ENCODE data around the gene CYP2W1. TPM values are rescaled to one million over a fixed set of nuclear protein-coding genes. Genes with fewer than 3 reads are reported as not detected.

Gene CYP2W1
- polyA plus RNA-seq, 1 donor from 2014 or later = not detected

- Mint-ChIP-seq H3K27ac (no peak overlapping the region), H3K9me3 (no peaks in the 10 kb centered on the region), H3K4me1 (peaks cover 16 to 18% (median 16%) of the 10 kb centered on the region in 3 donors), H3K4me3 (no peak overlapping the region), H3K27me3 (peaks cover 3% of the 10 kb centered on the region), H3K36me3 (peaks cover 11% of the 10 kb centered on the region)
These were observed 32.5 kb downstream of the CYP2W1 start for GRCh38 chr7:1015196-1016121.

GRCh38 chr7:1016577-1017531 is 33.9 kb downstream of the CYP2W1 start:
- peaks cover 14 to 19% (median 16%) of the 10 kb centered on the region in 3 donors for H3K4me1 Mint-ChIP-seq
- H3K4me3 Mint-ChIP-seq = no peak overlapping the region
- no peaks in the 10 kb centered on the region for H3K9me3 Mint-ChIP-seq
- peaks cover 11% of the 10 kb centered on the region for H3K36me3 Mint-ChIP-seq
- peaks cover 3% of the 10 kb centered on the region for H3K27me3 Mint-ChIP-seq
- H3K27ac Mint-ChIP-seq = peak overlapping the region in 1 of 3 donors; percentile 84

GRCh38 chr7:1017586-1018333 is 34.8 kb downstream of the CYP2W1 start:
- H3K9me3 Mint-ChIP-seq = peaks cover 0 to 2% (median 0%) of the 10 kb centered on the region in 3 donors
- H3K27me3 Mint-ChIP-seq = peaks cover 6% of the 10 kb centered on the region
- H3K4me1 Mint-ChIP-seq = peaks cover 18 to 22% (median 21%) of the 10 kb centered on the region in 3 donors
- H3K27ac Mint-ChIP-seq = peak overlapping the region in 2 of 3 donors; percentile 65 to 91
- H3K36me3 Mint-ChIP-seq = peaks cover 11% of the 10 kb centered on the region
- peak overlapping the region in 1 of 4 donors; percentile 45 for H3K4me3 Mint-ChIP-seq

GRCh38 chr7:1018334-1018695 is 35.3 kb downstream of the CYP2W1 start:
- peak overlapping the region in 1 of 4 donors; percentile 45 for H3K4me3 Mint-ChIP-seq
- H3K36me3 Mint-ChIP-seq = peaks cover 11% of the 10 kb centered on the region
- peak overlapping the region in 1 of 3 donors; percentile 65 for H3K27ac Mint-ChIP-seq
- H3K9me3 Mint-ChIP-seq = peaks cover 0 to 2% (median 0%) of the 10 kb centered on the region in 3 donors
- peaks cover 6% of the 10 kb centered on the region for H3K27me3 Mint-ChIP-seq
- H3K4me1 Mint-ChIP-seq = peaks cover 24 to 27% (median 27%) of the 10 kb centered on the region in 3 donors

- Mint-ChIP-seq H3K4me3 (peak overlapping the region in 1 of 4 donors; percentile 52), H3K27ac (peak overlapping the region in 2 of 3 donors; percentile 59 to 65), H3K4me1 (peaks cover 25 to 33% (median 29%) of the 10 kb centered on the region in 3 donors), H3K27me3 (peaks cover 6% of the 10 kb centered on the region), H3K36me3 (peaks cover 7% of the 10 kb centered on the region), H3K9me3 (peaks cover 0 to 2% (median 0%) of the 10 kb centered on the region in 3 donors)
These were observed 36.3 kb downstream of the CYP2W1 start for GRCh38 chr7:1019255-1019785.

GRCh38 chr7:1019789-1020610 is 37.0 kb downstream of the CYP2W1 start:
- H3K4me3 Mint-ChIP-seq = peak overlapping the region in 1 of 4 donors; percentile 9
- peaks cover 0 to 2% (median 0%) of the 10 kb centered on the region in 3 donors for H3K9me3 Mint-ChIP-seq
- peaks cover 31 to 38% (median 33%) of the 10 kb centered on the region in 3 donors for H3K4me1 Mint-ChIP-seq
- H3K27me3 Mint-ChIP-seq = peaks cover 9% of the 10 kb centered on the region
- H3K36me3 Mint-ChIP-seq = peaks cover 7% of the 10 kb centered on the region
- H3K27ac Mint-ChIP-seq = peak overlapping the region in 2 of 3 donors; percentile 2 to 65

GRCh38 chr7:1020849-1021251 is 37.9 kb downstream of the CYP2W1 start:
- H3K9me3 Mint-ChIP-seq = peaks cover 0 to 2% (median 0%) of the 10 kb centered on the region in 3 donors
- H3K27ac Mint-ChIP-seq = peak overlapping the region in 2 of 3 donors; percentile 73 to 85
- H3K4me1 Mint-ChIP-seq = peaks cover 33 to 41% (median 39%) of the 10 kb centered on the region in 3 donors
- H3K4me3 Mint-ChIP-seq = no peak overlapping the region
- H3K27me3 Mint-ChIP-seq = peaks cover 9% of the 10 kb centered on the region
- H3K36me3 Mint-ChIP-seq = peaks cover 7% of the 10 kb centered on the region

- peaks cover 9% of the 10 kb centered on the region for H3K27me3 Mint-ChIP-seq
- H3K36me3 Mint-ChIP-seq = peaks cover 7% of the 10 kb centered on the region
- H3K9me3 Mint-ChIP-seq = peaks cover 0 to 2% (median 0%) of the 10 kb centered on the region in 3 donors
- peak overlapping the region; percentile 73 to 85 (median 73) for H3K27ac Mint-ChIP-seq
- peaks cover 37 to 44% (median 42%) of the 10 kb centered on the region in 3 donors for H3K4me1 Mint-ChIP-seq
- H3K4me3 Mint-ChIP-seq = peak overlapping the region in 1 of 4 donors; percentile 75
These were observed 38.4 kb downstream of the CYP2W1 start for GRCh38 chr7:1021366-1021765.

GRCh38 chr7:1021931-1022330 is 39.0 kb downstream of the CYP2W1 start:
- peak overlapping the region in 1 of 3 donors; percentile 99 for H3K27ac Mint-ChIP-seq
- H3K4me1 Mint-ChIP-seq = peaks cover 41 to 50% (median 47%) of the 10 kb centered on the region in 3 donors
- no peak overlapping the region for H3K4me3 Mint-ChIP-seq
- H3K27me3 Mint-ChIP-seq = peaks cover 9% of the 10 kb centered on the region
- H3K9me3 Mint-ChIP-seq = peaks cover 0 to 2% (median 0%) of the 10 kb centered on the region in 3 donors
- H3K36me3 Mint-ChIP-seq = peaks cover 9% of the 10 kb centered on the region

- Mint-ChIP-seq H3K4me1 (peaks cover 45 to 52% (median 49%) of the 10 kb centered on the region in 3 donors), H3K9me3 (peaks cover 0 to 2% (median 0%) of the 10 kb centered on the region in 3 donors), H3K27me3 (peaks cover 10% of the 10 kb centered on the region), H3K36me3 (peaks cover 9% of the 10 kb centered on the region), H3K4me3 (peak overlapping the region in 3 of 4 donors; percentile 88 to 94 (median 92)), H3K27ac (peak overlapping the region; percentile 97 to 100 (median 99))
These were observed 39.4 kb downstream of the CYP2W1 start for GRCh38 chr7:1022356-1022755.

GRCh38 chr7:1022801-1023465 is 40.0 kb downstream of the CYP2W1 start:
- Mint-ChIP-seq H3K27ac (peak overlapping the region; percentile 97 to 100 (median 99)), H3K4me3 (peak overlapping the region; percentile 68 to 94 (median 90)), H3K9me3 (peaks cover 0 to 2% (median 0%) of the 10 kb centered on the region in 3 donors), H3K36me3 (peaks cover 9% of the 10 kb centered on the region), H3K27me3 (peaks cover 10% of the 10 kb centered on the region), H3K4me1 (peaks cover 46 to 52% (median 49%) of the 10 kb centered on the region in 3 donors)

GRCh38 chr7:1024331-1024841 is 41.4 kb downstream of the CYP2W1 start:
- Mint-ChIP-seq H3K4me1 (peaks cover 41 to 48% (median 47%) of the 10 kb centered on the region in 3 donors), H3K36me3 (peaks cover 3% of the 10 kb centered on the region), H3K9me3 (peaks cover 0 to 2% (median 0%) of the 10 kb centered on the region in 3 donors), H3K4me3 (peak overlapping the region; percentile 82 to 94 (median 90)), H3K27me3 (peaks cover 8% of the 10 kb centered on the region), H3K27ac (peak overlapping the region; percentile 98 to 100 (median 99))
